ENCODE results near the gene DYNC1LI2. TPM values are rescaled to one million over a fixed set of nuclear protein-coding genes. Genes with fewer than 3 reads are reported as not detected.

The DYNC1LI2 gene
- total RNA-seq, 1 donor from 2014 or later: 84.4 TPM

GRCh38 chr16:66787427-66787826 lies 36.0 kb upstream of the DYNC1LI2 start:
- no peak overlapping the region for H3K27ac Mint-ChIP-seq
- intact Hi-C loops (cut with micrococcal nuclease): no loop called here
- H3K27me3 Mint-ChIP-seq: no peaks in the 10 kb centered on the region
- no peaks in the 10 kb centered on the region for H3K9me3 Mint-ChIP-seq
- no peaks in the 10 kb centered on the region for H3K36me3 Mint-ChIP-seq (ENCODE audit: low read depth)
- DNase-seq: no peak
- no peaks in the 10 kb centered on the region for H3K4me1 Mint-ChIP-seq
- ChIA-PET CTCF (no interaction called here), POLR2A (no interaction called here)
- ATAC-seq (ENCODE audit: low read depth): no peak
- H3K4me3 Mint-ChIP-seq: no peak overlapping the region
- no peak for TF ChIP-seq CTCF (IDR thresholded peaks at IDR 0.05)

GRCh38 chr16:66786551-66786950 lies 35.1 kb upstream of the DYNC1LI2 start:
- DNase-seq: no peak
- H3K27me3 Mint-ChIP-seq: no peaks in the 10 kb centered on the region
- CTCF ChIA-PET: no interaction called here
- H3K9me3 Mint-ChIP-seq: no peaks in the 10 kb centered on the region
- no peak for ATAC-seq (ENCODE audit: low read depth)
- intact Hi-C loops (cut with micrococcal nuclease): no loop called here
- POLR2A ChIA-PET: no interaction called here
- no peaks in the 10 kb centered on the region for H3K4me1 Mint-ChIP-seq
- H3K27ac Mint-ChIP-seq: no peak overlapping the region
- no peak overlapping the region for H3K4me3 Mint-ChIP-seq
- TF ChIP-seq CTCF (IDR thresholded peaks at IDR 0.05): no peak
- no peaks in the 10 kb centered on the region for H3K36me3 Mint-ChIP-seq (ENCODE audit: low read depth)

- no peak overlapping the region for H3K4me3 Mint-ChIP-seq
- TF ChIP-seq CTCF (IDR thresholded peaks at IDR 0.05): no peak
- DNase-seq (no peak), ATAC-seq (ENCODE audit: low read depth) (no peak)
- intact Hi-C loops (cut with micrococcal nuclease): no loop called here
- POLR2A ChIA-PET: interaction anchor here (0.7 kb wide), 1 partner anchor 32 kb away, joined by 3 read pairs; no protein-coding TSS in a partner anchor
- CTCF ChIA-PET: no interaction called here
- no peaks in the 10 kb centered on the region for H3K9me3 Mint-ChIP-seq
- no peaks in the 10 kb centered on the region for H3K27me3 Mint-ChIP-seq
- no peak overlapping the region for H3K27ac Mint-ChIP-seq
- no peaks in the 10 kb centered on the region for H3K36me3 Mint-ChIP-seq (ENCODE audit: low read depth)
- no peaks in the 10 kb centered on the region for H3K4me1 Mint-ChIP-seq
These were observed 25.0 kb upstream of the DYNC1LI2 start for GRCh38 chr16:66776457-66776856.

GRCh38 chr16:66774981-66775380 lies 23.6 kb upstream of the DYNC1LI2 start:
- TF ChIP-seq CTCF (IDR thresholded peaks at IDR 0.05): no peak
- intact Hi-C loops (cut with micrococcal nuclease): no loop called here
- no peak overlapping the region for H3K27ac Mint-ChIP-seq
- no peaks in the 10 kb centered on the region for H3K27me3 Mint-ChIP-seq
- CTCF ChIA-PET: no interaction called here
- no peak for ATAC-seq (ENCODE audit: low read depth)
- POLR2A ChIA-PET: no interaction called here
- no peaks in the 10 kb centered on the region for H3K36me3 Mint-ChIP-seq (ENCODE audit: low read depth)
- DNase-seq: no peak
- H3K4me1 Mint-ChIP-seq: no peaks in the 10 kb centered on the region
- no peak overlapping the region for H3K4me3 Mint-ChIP-seq
- no peaks in the 10 kb centered on the region for H3K9me3 Mint-ChIP-seq

GRCh38 chr16:66758086-66758485 lies 6.7 kb upstream of the DYNC1LI2 start:
- no peak overlapping the region for H3K27ac Mint-ChIP-seq
- no peak for ATAC-seq (ENCODE audit: low read depth)

More at GRCh38 chr16:66758086-66758485, 6.7 kb upstream of the DYNC1LI2 start:
- POLR2A ChIA-PET: no interaction called here
- intact Hi-C loops (cut with micrococcal nuclease): no loop called here
- H3K9me3 Mint-ChIP-seq: no peaks in the 10 kb centered on the region
- no peak for TF ChIP-seq CTCF (IDR thresholded peaks at IDR 0.05)
- H3K36me3 Mint-ChIP-seq (ENCODE audit: low read depth): no peaks in the 10 kb centered on the region
- H3K4me1 Mint-ChIP-seq: no peaks in the 10 kb centered on the region
- CTCF ChIA-PET: no interaction called here
- H3K27me3 Mint-ChIP-seq: peaks cover 5% of the 10 kb centered on the region
- no peak for DNase-seq
- no peak overlapping the region for H3K4me3 Mint-ChIP-seq

All from activated B cell treated with CpG ODN at 0.5 μM for 24 hours (primary cell).